Heart left ventricle (tissue), 13 donors: ENCODE results near the gene NMB.

Source experiments
- POLR2A ChIP-seq, 2 donors: fragments of 450-650 bp; IDR thresholded peaks; one replicate each; pipeline ENCODE4 v1.6.1; 2017; ENCODE audit warnings: antibody characterized with exemption in 2 of 2, mild to moderate bottlenecking in 2 of 2, moderate library complexity in 2 of 2
- TF ChIP-seq, protein P1 (sequence below), 12 donors: fragments of 200-600 bp; sonication (generic) in 4 of 12; IDR thresholded peaks; one replicate each; pipeline versions ENCODE4 v1.5.0 to v1.8.0; 2018 to 2022; ENCODE audit warnings: antibody characterized with exemption in 12 of 12, mild to moderate bottlenecking in 5 of 12
- donor health status: ischemic (EF 13 %, LVEDD 7.1; RV severe dilation, severe dysfunction).
- donor health status: DM: no; HTN: yes; CAD: no.
- donor health status: DM: no; HTN: no; CAD: no.
- donor health status: ischemic (EF 25% LVEDD 6.9; RV normal size, moderate dysfunction).
- donor health status: ischemic (EF 25% LVEDD 5.7; RV mildly dilated, moderate dysfunction).
- donor health status: ischemic (EF 35%, LVEDD 5.7; RV mildly dilated, moderate dysfunction).
- donor health status: nonischemic (EF 11% LVEDD 7.7; RV severe dilation, severe dysfunction).
- donor health status: DM: yes; HTN: yes; CAD: no.
- donor health status: PGD.
- donor health status: ischemic (EF 29% LVEDD 5.4; RV normal size, mild dysfunction).
- donor health status: nonischemic (EF 23%, LVEDD 6.1; RV moderate dilation, normal function).

DNA sequence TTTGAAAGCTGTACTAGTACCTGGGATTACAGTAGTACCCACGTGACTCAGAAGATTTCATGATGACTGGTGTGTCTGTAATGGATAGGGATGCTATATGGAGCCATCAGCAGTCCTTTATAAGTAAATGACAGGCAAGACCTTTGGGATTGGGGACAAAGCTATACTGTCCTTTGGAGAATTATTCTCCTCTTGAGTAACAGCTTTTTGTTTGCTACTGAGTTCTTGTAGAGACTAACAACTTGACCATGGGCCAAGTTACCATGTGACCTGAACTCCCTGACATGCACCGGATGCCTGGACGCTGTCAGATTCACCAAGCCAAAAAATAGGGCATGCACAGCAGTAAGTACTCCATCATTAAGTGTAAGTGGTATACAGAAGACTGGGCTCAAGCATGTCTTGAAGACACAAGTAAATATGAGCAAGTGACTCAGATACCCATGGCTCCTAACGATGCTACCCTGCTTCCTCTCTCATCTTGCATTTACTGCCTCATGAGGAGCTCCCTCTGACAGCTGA is 45.0 kb upstream of the NMB start:
- TF ChIP-seq, protein P1, sequence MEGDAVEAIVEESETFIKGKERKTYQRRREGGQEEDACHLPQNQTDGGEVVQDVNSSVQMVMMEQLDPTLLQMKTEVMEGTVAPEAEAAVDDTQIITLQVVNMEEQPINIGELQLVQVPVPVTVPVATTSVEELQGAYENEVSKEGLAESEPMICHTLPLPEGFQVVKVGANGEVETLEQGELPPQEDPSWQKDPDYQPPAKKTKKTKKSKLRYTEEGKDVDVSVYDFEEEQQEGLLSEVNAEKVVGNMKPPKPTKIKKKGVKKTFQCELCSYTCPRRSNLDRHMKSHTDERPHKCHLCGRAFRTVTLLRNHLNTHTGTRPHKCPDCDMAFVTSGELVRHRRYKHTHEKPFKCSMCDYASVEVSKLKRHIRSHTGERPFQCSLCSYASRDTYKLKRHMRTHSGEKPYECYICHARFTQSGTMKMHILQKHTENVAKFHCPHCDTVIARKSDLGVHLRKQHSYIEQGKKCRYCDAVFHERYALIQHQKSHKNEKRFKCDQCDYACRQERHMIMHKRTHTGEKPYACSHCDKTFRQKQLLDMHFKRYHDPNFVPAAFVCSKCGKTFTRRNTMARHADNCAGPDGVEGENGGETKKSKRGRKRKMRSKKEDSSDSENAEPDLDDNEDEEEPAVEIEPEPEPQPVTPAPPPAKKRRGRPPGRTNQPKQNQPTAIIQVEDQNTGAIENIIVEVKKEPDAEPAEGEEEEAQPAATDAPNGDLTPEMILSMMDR (IDR thresholded peaks at IDR 0.05) = no peak
- no peak for TF ChIP-seq POLR2A (IDR thresholded peaks at IDR 0.05)
